Smooth muscle cell (in vitro differentiated cells): ENCODE measurements around the gene SCAI. TPM values are rescaled to one million over a fixed set of nuclear protein-coding genes. Genes with fewer than 3 reads are reported as not detected.

ENCODE experiments used
- DNase-seq: peaks from one replicate; lab custom pipeline; 2025; ENCODE audit not compliant: unreplicated experiment; lab: John Stamatoyannopoulos, UW
- H2AFZ ChIP-seq: fragments of 200-600 bp; sonication (generic); 2 replicates; pipeline ENCODE4 v1.6.0; 2016; ENCODE audit warnings: antibody characterized with exemption, low read depth, mild to moderate bottlenecking
- H3F3A ChIP-seq: fragments of 200-600 bp; sonication (generic); 2 replicates; pipeline ENCODE4 v1.6.0; 2017; ENCODE audit warnings: antibody characterized with exemption, low read depth
- H3K27ac ChIP-seq: fragments of 200-600 bp; sonication (generic); 2 replicates; pipeline ENCODE4 v1.5.1; 2016; ENCODE audit warnings: low read depth, mild to moderate bottlenecking
- H3K27me3 ChIP-seq: fragments of 200-600 bp; sonication (generic); 2 replicates; pipeline ENCODE4 v1.6.1; 2016; ENCODE audit warnings: low read depth, mild to moderate bottlenecking
- H3K36me3 ChIP-seq: fragments of 200-600 bp; sonication (generic); 2 replicates; pipeline ENCODE4 v1.5.1; 2016; ENCODE audit warnings: low read depth
- H3K4me1 ChIP-seq: fragments of 200-600 bp; sonication (generic); 2 replicates; pipeline ENCODE4 v1.5.1; 2016; ENCODE audit warnings: low read depth
- H3K4me2 ChIP-seq: fragments of 200-600 bp; sonication (generic); 2 replicates; pipeline ENCODE4 v1.6.0; 2016; ENCODE audit warnings: mild to moderate bottlenecking
- H3K4me3 ChIP-seq: fragments of 200-600 bp; sonication (generic); 2 replicates; pipeline ENCODE4 v1.5.1; 2016; ENCODE audit warnings: mild to moderate bottlenecking
- H3K79me2 ChIP-seq: fragments of 200-600 bp; sonication (generic); 2 replicates; pipeline ENCODE4 v1.6.0; 2016; ENCODE audit warnings: low read depth, mild to moderate bottlenecking
- H3K9ac ChIP-seq: fragments of 200-600 bp; sonication (generic); 2 replicates; pipeline ENCODE4 v1.6.0; 2016; ENCODE audit warnings: low read depth
- H3K9me3 ChIP-seq: fragments of 200-600 bp; sonication (generic); replicated peaks from 2 replicates; pipeline ENCODE4 v1.5.1; 2016; ENCODE audit warnings: low read depth
- H4K20me1 ChIP-seq: fragments of 200-600 bp; sonication (generic); 2 replicates; pipeline ENCODE4 v1.6.0; 2016; ENCODE audit warnings: low read depth
- WGBS: methylation state at CpG from one replicate; pipeline ENCODE4 v1.1.7; 2016; ENCODE audit warnings: low lambda C conversion rate; 5-methylcytosine and 5-hydroxymethylcytosine counted together
- polyA plus RNA-seq: library from polyadenylated mRNA; unstranded; fragments of >200 nt; fragmentation: Nextera tagmentation; extraction: Ambion mirVana; gene quantifications from 2 replicates; pipeline ENCODE4 v1.2.1, GENCODE V29; 2016
- total RNA-seq: library from RNA; depleted of rRNA; stranded (reverse); fragments of >200 nt; gene quantifications from 2 replicates; pipeline ENCODE4 v1.2.3, GENCODE V29; 2014
- TF ChIP-seq, protein P1 (sequence below): fragments of 200-600 bp; sonication (generic); IDR thresholded peaks from 2 replicates; pipeline ENCODE4 v1.5.1; 2017; ENCODE audit warnings: borderline replicate concordance, mild to moderate bottlenecking, antibody characterized with exemption; ENCODE audit not compliant: insufficient read depth, poor library complexity, severe bottlenecking

The SCAI gene
- total and polyA plus RNA-seq, 2 experiments from 2014 or later = 0.81 to 8.4 TPM

DNA sequence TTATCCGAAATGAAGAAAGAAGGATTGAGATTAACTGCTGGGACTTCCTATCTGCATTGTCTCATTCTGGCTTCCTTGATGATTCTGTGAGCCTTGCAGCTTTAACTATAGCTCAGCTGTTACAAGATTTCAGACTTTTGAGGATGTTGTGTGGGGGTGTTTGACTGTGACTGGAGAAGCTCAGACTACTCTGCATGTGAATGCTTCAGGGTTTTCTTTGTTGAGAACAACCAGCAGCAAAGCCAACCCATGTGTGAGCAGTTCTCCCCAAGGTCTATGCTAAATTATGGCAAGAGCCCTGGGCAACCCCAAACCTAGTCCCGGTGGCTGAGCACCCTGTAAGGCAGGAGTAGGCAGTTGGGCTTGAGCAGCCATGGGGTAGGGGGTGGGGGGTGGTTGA lies 8.4 kb upstream of the SCAI start:
- TF ChIP-seq, protein P1, sequence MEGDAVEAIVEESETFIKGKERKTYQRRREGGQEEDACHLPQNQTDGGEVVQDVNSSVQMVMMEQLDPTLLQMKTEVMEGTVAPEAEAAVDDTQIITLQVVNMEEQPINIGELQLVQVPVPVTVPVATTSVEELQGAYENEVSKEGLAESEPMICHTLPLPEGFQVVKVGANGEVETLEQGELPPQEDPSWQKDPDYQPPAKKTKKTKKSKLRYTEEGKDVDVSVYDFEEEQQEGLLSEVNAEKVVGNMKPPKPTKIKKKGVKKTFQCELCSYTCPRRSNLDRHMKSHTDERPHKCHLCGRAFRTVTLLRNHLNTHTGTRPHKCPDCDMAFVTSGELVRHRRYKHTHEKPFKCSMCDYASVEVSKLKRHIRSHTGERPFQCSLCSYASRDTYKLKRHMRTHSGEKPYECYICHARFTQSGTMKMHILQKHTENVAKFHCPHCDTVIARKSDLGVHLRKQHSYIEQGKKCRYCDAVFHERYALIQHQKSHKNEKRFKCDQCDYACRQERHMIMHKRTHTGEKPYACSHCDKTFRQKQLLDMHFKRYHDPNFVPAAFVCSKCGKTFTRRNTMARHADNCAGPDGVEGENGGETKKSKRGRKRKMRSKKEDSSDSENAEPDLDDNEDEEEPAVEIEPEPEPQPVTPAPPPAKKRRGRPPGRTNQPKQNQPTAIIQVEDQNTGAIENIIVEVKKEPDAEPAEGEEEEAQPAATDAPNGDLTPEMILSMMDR = no peak
- no peak overlapping the region for H3K27ac ChIP-seq
- 90% methylated on average over 2 of the region's 2 CpGs for WGBS

GRCh38 chr9:125150349-125151245 lies 7.3 kb upstream of the SCAI start:
- Histone ChIP-seq H3F3A (no peaks in the 10 kb centered on the region), H3K27ac (no peak overlapping the region), H3K4me3 (no peak overlapping the region), H2AFZ (no peak overlapping the region), H3K36me3 (peaks cover 11% of the 10 kb centered on the region), H3K79me2 (no peaks in the 10 kb centered on the region), H3K27me3 (no peaks in the 10 kb centered on the region), H3K4me1 (no peaks in the 10 kb centered on the region), H3K9me3 (no peaks in the 10 kb centered on the region), H3K4me2 (no peak overlapping the region), H4K20me1 (no peaks in the 10 kb centered on the region), H3K9ac (no peak overlapping the region)
- TF ChIP-seq, protein P1 = no peak
- DNase-seq = no peak
- WGBS = 80% methylated on average over 12 of the region's 12 CpGs

More for the DNA sequence above, 8.4 kb upstream of the SCAI start:
- Histone ChIP-seq H3K4me2 (no peak overlapping the region), H4K20me1 (no peaks in the 10 kb centered on the region), H3K9me3 (no peaks in the 10 kb centered on the region), H3F3A (no peaks in the 10 kb centered on the region), H3K4me1 (no peaks in the 10 kb centered on the region), H3K79me2 (no peaks in the 10 kb centered on the region), H2AFZ (no peak overlapping the region), H3K4me3 (no peak overlapping the region), H3K27me3 (no peaks in the 10 kb centered on the region), H3K9ac (no peak overlapping the region), H3K36me3 (peaks cover 11% of the 10 kb centered on the region)
- no peak for DNase-seq

GRCh38 chr9:125147401-125147951 lies 4.1 kb upstream of the SCAI start:
- Histone ChIP-seq H3K4me3 (no peak overlapping the region), H3F3A (peaks cover 4% of the 10 kb centered on the region), H3K36me3 (peaks cover 2% of the 10 kb centered on the region), H3K9ac (no peak overlapping the region), H3K27me3 (no peaks in the 10 kb centered on the region), H3K27ac (no peak overlapping the region), H4K20me1 (no peaks in the 10 kb centered on the region), H3K79me2 (no peaks in the 10 kb centered on the region), H3K4me1 (no peaks in the 10 kb centered on the region), H3K9me3 (no peaks in the 10 kb centered on the region), H3K4me2 (no peak overlapping the region), H2AFZ (no peak overlapping the region)
- 94% methylated on average over 3 of the region's 3 CpGs for WGBS
- TF ChIP-seq, protein P1 = no peak
- DNase-seq = no peak
